ENCODE results near the gene PPP1CA. TPM values are rescaled to one million over a fixed set of nuclear protein-coding genes. Genes with fewer than 3 reads are reported as not detected.

PPP1CA gene
- total RNA-seq, 1 experiment from 2014 or later: 239 TPM

GRCh38 chr11:67353317-67354074 lies 48.2 kb downstream of the PPP1CA start, which contains the start of gene POLD4:
POLD4 (minus strand) TSS chr11:67353546; CDS start chr11:67353399, 147 bp downstream.
- DNase-seq (ENCODE audit: low read depth): peak; percentile 98

- peak; percentile 63 for DNase-seq (ENCODE audit: low read depth)
These were observed 48.9 kb downstream of the PPP1CA start for GRCh38 chr11:67352546-67353316.

DNA sequence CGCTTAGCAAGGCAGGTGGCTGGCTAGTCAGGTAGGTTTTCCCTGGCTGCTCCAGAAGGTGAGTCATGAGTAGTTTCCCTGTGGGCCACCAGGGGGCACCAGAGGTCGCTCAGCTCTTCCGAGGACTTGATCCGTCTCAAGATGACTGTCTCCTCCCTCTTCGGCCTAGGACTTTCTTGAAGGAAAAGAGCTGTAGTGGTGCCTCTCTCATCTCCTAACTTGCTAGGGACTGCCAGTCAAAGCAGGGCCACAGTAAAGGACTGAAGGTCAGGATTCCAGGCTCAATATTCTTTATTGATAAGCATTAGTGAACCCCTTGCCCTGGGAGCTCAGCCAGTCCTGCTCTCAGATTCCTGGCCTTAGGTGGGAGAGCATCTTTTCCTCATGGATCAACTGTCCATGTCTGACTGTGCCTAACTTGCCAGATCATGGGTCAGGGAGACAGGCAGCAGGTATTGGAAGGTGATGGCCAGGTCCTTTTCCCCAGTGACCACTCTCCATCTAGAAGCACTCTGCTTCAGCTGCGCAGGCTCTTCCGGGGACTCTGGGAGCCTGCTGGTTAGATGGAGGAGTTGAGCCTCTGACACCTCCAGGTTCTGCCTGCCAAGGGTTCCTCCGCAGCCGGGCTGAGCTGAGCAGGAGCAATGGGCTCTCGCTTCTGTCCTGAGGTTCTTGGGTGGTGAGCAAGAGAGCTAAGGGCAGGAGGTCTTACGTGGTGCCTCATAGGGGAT lies 50.2 kb downstream of the PPP1CA start:
- peak; percentile 71 for DNase-seq (ENCODE audit: low read depth)

DNA sequence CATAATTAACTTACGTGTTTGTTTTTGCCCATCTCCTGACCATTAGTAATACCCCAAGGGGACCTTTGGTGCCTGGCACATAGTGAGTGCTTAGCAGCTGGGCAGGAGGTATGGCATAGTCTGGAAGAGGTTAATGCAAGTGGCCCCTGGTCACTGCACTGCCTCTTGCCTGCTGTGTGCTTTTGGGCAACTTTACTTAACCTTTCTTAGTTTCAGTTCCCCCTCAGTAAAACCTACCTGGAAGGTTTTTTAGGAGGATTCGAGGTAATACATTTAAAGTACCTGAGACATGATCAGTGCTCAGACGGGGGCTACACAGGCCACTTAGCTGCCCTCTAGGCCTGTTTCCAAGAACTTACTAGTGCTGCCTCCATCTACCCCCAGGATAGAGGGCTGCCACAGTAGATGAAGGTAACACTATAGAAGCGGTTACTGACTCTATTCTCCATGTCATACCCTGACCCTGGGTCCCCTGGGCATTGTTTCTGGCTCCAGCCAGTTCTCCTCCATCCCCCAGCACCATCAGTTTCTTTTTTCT lies 51.7 kb downstream of the PPP1CA start:
- no peak for DNase-seq (ENCODE audit: low read depth)

- DNase-seq (ENCODE audit: low read depth): no peak
These were observed 52.2 kb downstream of the PPP1CA start for GRCh38 chr11:67349457-67349856.

DNA sequence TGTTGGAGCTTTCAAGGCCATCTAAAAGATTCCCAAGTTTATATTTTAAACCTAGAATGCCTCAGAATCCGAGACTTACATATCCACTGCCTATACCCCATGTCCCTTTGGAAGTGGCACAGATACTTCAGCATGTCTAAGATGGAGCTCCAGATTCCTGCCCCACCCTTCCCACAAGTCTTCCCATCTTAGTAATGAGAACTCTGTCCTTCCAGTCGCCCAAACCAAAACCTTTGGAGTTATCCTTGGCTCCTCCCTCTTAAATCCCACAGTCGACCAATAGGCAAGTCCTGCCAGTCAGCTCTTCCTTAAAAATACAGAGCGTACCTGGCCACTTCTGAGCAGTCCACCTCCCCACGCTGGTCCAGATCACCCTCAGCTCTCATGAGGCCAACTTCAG lies 52.6 kb downstream of the PPP1CA start:
- DNase-seq (ENCODE audit: low read depth): no peak

Other genes with a start within 250 kb of the PPP1CA start
- gene GRK2, start 135.4 kb downstream of the PPP1CA start, total RNA-seq (2014; rRNA removed): 62.6 and 69.3 TPM in 2 replicates
- 31.3 and 42.1 TPM in 2 replicates for gene ANKRD13D, start 112.6 kb downstream of the PPP1CA start, total RNA-seq (2014; rRNA removed)
- 10.8 and 19.0 TPM in 2 replicates for gene SSH3, start 98.3 kb downstream of the PPP1CA start, total RNA-seq (2014; rRNA removed)
- gene POLD4, start 48.3 kb downstream of the PPP1CA start, total RNA-seq (2014; rRNA removed): 114 and 138 TPM in 2 replicates
- gene CLCF1, start 28.3 kb downstream of the PPP1CA start, total RNA-seq (2014; rRNA removed): 16.1 and 19.8 TPM in 2 replicates
- 6.7 and 12.3 TPM in 2 replicates for gene RAD9A, start 9.9 kb downstream of the PPP1CA start, total RNA-seq (2014; rRNA removed)
- not detected in 2 replicates for gene TBC1D10C, start 2.2 kb upstream of the PPP1CA start, total RNA-seq (2014; rRNA removed)
- 0.32 and 0.40 TPM in 2 replicates for gene CARNS1, start 13.8 kb upstream of the PPP1CA start, total RNA-seq (2014; rRNA removed)
- 56.1 and 83.8 TPM in 2 replicates for gene RPS6KB2, start 26.6 kb upstream of the PPP1CA start, total RNA-seq (2014; rRNA removed)
- gene PTPRCAP, start 35.8 kb upstream of the PPP1CA start, total RNA-seq (2014; rRNA removed): 0.38 and 0.75 TPM in 2 replicates
- 85.9 and 105 TPM in 2 replicates for gene CORO1B, start 41.6 kb upstream of the PPP1CA start, total RNA-seq (2014; rRNA removed)
- not detected in 2 replicates for gene GPR152, start 50.9 kb upstream of the PPP1CA start, total RNA-seq (2014; rRNA removed)
- 1.2 and 3.1 TPM in 2 replicates for gene CABP4, start 53.5 kb upstream of the PPP1CA start, total RNA-seq (2014; rRNA removed)
- 45.6 and 47.5 TPM in 2 replicates for gene TMEM134, start 67.4 kb upstream of the PPP1CA start, total RNA-seq (2014; rRNA removed)
- 73.5 and 78.2 TPM in 2 replicates for gene AIP, start 81.2 kb upstream of the PPP1CA start, total RNA-seq (2014; rRNA removed)
- 34.5 and 41.2 TPM in 2 replicates for gene PITPNM1, start 103.5 kb upstream of the PPP1CA start, total RNA-seq (2014; rRNA removed)
- 31.9 and 34.0 TPM in 2 replicates for gene CDK2AP2, start 106.3 kb upstream of the PPP1CA start, total RNA-seq (2014; rRNA removed)
- not detected in 2 replicates for gene CABP2, start 121.6 kb upstream of the PPP1CA start, total RNA-seq (2014; rRNA removed)
- 446 and 608 TPM in 2 replicates for gene GSTP1, start 182.0 kb upstream of the PPP1CA start, total RNA-seq (2014; rRNA removed)
- 192 and 232 TPM in 2 replicates for gene NDUFV1, start 205.1 kb upstream of the PPP1CA start, total RNA-seq (2014; rRNA removed)
- gene NUDT8, start 228.1 kb upstream of the PPP1CA start, total RNA-seq (2014; rRNA removed): 7.5 and 19.8 TPM in 2 replicates
- gene TBX10, start 237.9 kb upstream of the PPP1CA start, total RNA-seq (2014; rRNA removed): not detected in 2 replicates
- gene ACY3, start 248.9 kb upstream of the PPP1CA start, total RNA-seq (2014; rRNA removed): 0.23 TPM in 1 of 2 replicates, not detected in the other